Measurements from ENCODE around the gene EFL1.

DNA sequence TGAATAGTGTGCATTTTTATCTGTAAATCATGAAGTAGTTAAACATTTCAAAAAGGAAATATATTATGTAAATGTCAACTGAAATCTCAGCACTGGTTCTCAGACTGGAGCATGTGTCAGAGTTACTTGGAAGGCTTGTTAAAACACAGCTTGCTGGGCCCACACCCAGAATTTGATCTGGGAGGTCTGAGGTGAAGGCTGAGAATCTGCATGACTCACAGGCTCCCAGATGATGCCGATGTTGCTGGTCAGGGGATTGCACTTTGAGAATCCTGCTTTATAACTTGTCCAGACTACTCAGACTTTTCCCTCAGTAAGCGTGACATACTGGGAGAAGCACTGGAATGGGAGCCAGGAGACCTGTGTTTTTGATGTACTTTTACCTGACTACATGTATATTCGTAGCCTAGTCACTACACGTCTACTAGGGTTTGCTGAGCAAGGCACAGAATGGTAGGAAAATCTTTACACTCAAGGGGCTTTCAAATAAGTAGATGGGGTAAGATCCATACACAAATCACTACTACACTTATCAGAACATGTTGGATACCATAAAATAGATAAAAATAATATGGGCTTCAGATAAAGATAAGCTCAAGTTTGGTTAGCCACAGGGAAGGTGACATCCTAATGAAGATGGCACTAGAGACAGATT is 139.7 kb downstream of the EFL1 start:
- TF ChIP-seq POLR2AphosphoS5 (IDR thresholded peaks at IDR 0.05; ENCODE audit: low read depth) = no peak
- TF ChIP-seq, protein P1, sequence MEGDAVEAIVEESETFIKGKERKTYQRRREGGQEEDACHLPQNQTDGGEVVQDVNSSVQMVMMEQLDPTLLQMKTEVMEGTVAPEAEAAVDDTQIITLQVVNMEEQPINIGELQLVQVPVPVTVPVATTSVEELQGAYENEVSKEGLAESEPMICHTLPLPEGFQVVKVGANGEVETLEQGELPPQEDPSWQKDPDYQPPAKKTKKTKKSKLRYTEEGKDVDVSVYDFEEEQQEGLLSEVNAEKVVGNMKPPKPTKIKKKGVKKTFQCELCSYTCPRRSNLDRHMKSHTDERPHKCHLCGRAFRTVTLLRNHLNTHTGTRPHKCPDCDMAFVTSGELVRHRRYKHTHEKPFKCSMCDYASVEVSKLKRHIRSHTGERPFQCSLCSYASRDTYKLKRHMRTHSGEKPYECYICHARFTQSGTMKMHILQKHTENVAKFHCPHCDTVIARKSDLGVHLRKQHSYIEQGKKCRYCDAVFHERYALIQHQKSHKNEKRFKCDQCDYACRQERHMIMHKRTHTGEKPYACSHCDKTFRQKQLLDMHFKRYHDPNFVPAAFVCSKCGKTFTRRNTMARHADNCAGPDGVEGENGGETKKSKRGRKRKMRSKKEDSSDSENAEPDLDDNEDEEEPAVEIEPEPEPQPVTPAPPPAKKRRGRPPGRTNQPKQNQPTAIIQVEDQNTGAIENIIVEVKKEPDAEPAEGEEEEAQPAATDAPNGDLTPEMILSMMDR (conservative IDR thresholded peaks at IDR 0.05; ENCODE audit: low read depth in 2 of 2) = no peak
- TF ChIP-seq, protein P2, sequence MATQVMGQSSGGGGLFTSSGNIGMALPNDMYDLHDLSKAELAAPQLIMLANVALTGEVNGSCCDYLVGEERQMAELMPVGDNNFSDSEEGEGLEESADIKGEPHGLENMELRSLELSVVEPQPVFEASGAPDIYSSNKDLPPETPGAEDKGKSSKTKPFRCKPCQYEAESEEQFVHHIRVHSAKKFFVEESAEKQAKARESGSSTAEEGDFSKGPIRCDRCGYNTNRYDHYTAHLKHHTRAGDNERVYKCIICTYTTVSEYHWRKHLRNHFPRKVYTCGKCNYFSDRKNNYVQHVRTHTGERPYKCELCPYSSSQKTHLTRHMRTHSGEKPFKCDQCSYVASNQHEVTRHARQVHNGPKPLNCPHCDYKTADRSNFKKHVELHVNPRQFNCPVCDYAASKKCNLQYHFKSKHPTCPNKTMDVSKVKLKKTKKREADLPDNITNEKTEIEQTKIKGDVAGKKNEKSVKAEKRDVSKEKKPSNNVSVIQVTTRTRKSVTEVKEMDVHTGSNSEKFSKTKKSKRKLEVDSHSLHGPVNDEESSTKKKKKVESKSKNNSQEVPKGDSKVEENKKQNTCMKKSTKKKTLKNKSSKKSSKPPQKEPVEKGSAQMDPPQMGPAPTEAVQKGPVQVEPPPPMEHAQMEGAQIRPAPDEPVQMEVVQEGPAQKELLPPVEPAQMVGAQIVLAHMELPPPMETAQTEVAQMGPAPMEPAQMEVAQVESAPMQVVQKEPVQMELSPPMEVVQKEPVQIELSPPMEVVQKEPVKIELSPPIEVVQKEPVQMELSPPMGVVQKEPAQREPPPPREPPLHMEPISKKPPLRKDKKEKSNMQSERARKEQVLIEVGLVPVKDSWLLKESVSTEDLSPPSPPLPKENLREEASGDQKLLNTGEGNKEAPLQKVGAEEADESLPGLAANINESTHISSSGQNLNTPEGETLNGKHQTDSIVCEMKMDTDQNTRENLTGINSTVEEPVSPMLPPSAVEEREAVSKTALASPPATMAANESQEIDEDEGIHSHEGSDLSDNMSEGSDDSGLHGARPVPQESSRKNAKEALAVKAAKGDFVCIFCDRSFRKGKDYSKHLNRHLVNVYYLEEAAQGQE (IDR thresholded peaks at IDR 0.05; ENCODE audit: unreplicated experiment) = no peak

Data from GM23338 (cell line).